G401 (cell line): Measurements from ENCODE around the gene NECTIN2. TPM values are rescaled to one million over a fixed set of nuclear protein-coding genes. Genes with fewer than 3 reads are reported as not detected.
"Not testable (repeated sequence)": the region's sequence is repeated elsewhere in the genome, so short reads cannot be mapped to it uniquely, and the experiment has no call there.

Experiments used
- DNase-seq: peaks from one replicate; pipeline ENCODE4 v3.0.0-alpha.2; 2015; ENCODE audit warnings: low spot score
- in situ Hi-C: cut with HindIII; loops from 2 replicates; pipeline ENCODE4 v1.10.0; 2016; ENCODE audit warnings: low sequenced_read_pairs, mixed read lengths
- total RNA-seq: library from RNA; depleted of rRNA; stranded (reverse); fragments of >200 nt; shearing (Covaris generic); gene quantifications from 2 replicates; pipeline ENCODE4 v1.2.3, GENCODE V29; 2014

Gene NECTIN2
- total RNA-seq, 1 experiment from 2014 or later, result 126 TPM

DNA sequence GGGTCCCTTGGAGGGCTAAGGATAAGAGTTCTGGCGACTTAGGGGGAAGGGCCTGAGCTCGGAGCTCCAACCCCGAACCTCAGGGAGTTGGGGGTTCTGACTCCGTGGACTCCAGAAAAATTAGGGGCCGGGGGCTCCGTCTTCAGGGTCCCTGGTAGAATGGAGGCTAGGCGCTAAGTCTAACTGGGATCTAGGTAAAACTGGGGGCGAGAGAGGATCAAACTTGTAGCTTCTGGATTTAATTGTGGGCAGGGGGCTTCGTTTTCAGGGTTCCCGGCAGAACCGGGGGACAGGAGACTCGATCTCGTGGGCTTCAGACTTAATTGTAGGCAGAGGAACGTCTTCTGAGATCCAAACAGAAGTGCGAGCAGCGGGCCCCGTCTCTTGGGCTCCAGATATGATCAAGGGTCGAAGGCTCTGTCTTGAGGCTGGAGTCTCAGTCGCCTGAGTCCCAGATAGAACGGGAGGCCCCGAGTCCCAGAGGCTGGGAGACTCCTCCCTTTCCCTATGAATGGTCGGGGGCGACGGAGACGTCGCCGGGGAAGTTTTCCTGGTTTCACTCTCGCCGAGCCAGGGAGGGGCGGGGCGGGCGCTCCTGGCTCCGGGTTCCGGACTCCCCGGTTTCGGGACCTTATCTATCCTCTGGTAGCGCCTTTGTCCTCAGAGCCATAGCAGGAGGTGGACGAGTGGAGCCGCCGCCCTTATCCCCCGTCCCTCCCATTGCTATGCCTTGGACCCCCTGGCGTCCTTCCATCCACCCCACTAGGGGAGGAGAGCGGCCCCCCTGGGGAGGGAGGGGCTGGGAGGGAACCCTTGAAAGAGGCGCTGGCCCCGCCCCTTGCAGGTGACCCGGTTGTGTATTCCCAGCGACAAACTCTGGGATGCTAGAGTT lies 1.3 kb downstream of the NECTIN2 start:
- in situ Hi-C loops, result loop anchor here (25.0 kb wide), 1 partner anchor 135 kb away; no protein-coding TSS in a partner anchor
- no peak for DNase-seq

GRCh38 chr19:44848036-44848811 lies 2.1 kb downstream of the NECTIN2 start:
- in situ Hi-C loops, result loop anchor here (25.0 kb wide), 1 partner anchor 136 kb away; no protein-coding TSS in a partner anchor
- no peak for DNase-seq

DNA sequence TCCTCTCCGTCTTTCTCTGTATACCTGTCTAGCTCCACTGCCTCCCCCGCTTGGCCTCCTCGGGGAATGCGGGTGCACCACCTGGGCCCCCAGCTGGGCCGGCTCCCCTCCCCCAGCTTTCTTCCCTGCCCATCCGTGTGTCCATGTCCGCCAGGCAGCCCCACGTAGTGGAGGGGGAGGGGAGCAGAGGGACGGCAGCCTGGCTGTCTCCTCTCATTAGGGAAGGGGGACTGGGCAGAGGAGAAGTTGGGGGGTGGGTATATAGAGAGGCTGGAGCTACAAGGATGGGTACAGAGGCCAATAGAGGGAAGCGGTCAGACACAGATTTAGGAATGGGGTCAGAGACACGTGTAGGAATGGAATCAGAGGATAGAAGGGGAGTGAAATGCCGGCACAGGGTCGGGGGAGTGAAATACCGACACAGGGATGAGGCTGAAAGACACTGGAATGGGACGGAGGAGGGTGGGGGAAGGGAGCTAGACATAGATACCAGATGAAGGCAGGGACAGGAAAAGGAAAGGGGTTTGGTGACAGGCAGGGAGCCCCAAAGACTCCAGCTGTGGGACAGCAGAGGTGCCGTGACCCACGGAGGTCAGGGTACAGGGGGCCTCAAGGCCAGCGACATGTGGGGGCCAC lies 2.8 kb downstream of the NECTIN2 start:
- DNase-seq, result no peak
- in situ Hi-C loops, result loop anchor here (25.0 kb wide), 1 partner anchor 137 kb away; no protein-coding TSS in a partner anchor

GRCh38 chr19:44850641-44851109 lies 4.6 kb downstream of the NECTIN2 start:
- in situ Hi-C loops, result no loop called here
- DNase-seq, result no peak

DNA sequence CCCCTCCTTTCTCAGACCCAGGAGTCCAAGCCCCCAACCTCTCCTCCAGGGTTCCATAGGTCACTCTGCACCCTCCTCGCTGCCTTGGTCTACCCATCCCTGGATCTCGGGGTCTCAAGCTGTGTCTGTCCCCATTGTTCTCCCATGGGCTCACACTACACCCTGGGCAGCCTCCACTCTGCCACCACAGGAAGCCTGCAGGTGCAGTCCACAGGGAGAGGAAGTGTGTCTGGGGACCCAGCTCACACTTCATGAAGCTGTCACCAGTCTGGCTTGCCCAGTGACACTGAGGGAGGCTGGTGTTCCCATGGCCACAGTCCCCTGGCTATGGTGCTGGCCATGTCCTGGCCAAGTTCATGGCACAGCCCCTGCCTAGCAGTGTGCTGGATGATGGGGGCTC lies 5.3 kb downstream of the NECTIN2 start:
- DNase-seq, result no peak
- in situ Hi-C loops, result no loop called here

DNA sequence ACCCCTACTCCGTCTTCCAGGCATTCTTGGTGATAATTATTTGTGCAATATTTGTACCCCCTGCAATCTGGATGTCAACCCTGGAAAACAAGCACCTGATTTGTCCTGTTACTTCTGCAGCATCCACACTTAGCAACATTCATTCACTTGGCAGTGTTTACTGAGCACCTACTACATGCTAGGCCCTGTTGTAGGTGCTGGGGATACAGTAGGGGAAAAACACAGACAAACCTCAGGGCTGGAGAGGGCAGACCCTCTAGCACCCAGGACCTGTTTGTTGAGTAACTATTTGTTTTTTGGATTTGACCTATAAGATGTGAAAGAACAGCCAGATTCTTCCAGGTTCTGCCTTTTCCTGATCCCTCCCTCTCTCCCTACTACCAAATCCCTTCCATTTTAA lies 9.5 kb downstream of the NECTIN2 start:
- in situ Hi-C loops, result no loop called here

DNA sequence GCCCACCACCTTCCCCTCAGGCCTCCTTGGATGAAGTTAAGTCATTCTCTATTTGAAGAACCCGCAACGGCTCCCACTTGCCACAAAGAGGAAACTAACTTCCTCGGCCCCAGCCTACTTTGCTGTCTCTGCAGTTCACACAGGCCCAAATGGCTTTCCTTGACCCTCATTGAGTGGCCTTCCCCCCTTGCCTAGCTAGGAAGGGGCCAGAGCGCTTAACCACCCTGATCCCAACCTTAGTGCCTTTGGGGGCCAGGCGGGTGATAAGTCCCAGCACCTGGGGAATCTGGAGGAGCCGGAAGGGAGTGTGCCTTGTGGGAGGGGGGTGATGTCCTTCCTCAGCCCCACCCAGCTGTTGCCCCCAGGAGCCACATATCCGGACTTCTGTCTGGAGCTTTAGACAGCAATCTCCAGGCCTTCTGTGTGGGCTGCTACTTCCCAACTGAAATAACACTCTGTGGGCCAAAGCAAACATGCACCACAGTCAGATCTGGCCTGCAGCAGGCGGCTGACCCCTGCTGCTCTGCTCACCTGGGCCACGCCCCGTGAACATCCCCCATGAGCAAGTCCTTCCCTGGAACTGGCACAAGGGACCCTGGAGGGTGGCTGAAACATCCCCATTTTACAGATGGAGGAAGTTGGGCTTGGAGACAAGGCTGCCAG lies 10.5 kb downstream of the NECTIN2 start:
- in situ Hi-C loops, result no loop called here

More for the DNA sequence above, 9.5 kb downstream of the NECTIN2 start:
- no peak for DNase-seq

GRCh38 chr19:44857837-44858236 lies 11.7 kb downstream of the NECTIN2 start:
- DNase-seq, result no peak
- in situ Hi-C loops, result no loop called here

More for the DNA sequence above, 10.5 kb downstream of the NECTIN2 start:
- DNase-seq, result no peak

GRCh38 chr19:44861576-44861975 lies 15.5 kb downstream of the NECTIN2 start:
- DNase-seq, in situ Hi-C loops: not testable (repeated sequence)

- in situ Hi-C loops, result no loop called here
- no peak for DNase-seq
These were observed 17.9 kb downstream of the NECTIN2 start for GRCh38 chr19:44863990-44864389.

DNA sequence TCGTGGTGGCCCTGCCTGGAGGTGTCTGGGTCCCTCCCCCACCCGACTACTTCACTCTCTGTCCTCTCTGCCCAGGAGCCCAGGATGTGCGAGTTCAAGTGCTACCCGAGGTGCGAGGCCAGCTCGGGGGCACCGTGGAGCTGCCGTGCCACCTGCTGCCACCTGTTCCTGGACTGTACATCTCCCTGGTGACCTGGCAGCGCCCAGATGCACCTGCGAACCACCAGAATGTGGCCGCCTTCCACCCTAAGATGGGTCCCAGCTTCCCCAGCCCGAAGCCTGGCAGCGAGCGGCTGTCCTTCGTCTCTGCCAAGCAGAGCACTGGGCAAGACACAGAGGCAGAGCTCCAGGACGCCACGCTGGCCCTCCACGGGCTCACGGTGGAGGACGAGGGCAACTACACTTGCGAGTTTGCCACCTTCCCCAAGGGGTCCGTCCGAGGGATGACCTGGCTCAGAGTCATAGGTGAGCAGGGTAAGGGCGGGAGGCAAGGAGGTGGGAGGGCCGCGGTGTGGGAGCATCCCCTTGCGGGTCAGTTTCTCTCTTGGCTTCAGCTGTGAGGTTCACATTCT lies 19.2 kb downstream of the NECTIN2 start:
- no peak for DNase-seq
- in situ Hi-C loops, result no loop called here

DNA sequence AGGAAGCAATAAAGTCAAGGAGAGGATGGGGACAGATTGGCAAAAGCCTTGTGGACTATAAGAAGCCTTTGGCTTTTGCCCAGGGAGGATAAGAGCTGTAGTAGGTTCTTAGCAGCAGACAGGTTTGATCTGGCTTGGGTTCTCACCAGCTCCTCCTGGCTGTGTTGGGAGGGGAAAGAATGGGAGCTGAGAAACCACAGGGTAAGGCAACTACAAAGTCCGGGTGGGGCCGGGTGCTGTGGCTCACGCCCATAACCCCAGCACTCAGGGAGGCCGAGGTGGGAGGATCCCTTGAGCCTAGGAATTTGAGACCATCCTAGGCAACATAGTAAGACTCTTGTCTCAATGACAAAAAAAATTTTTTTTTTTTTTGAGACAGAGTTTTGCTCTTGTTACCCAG lies 20.6 kb downstream of the NECTIN2 start:
- no peak for DNase-seq
- in situ Hi-C loops, result no loop called here

DNA sequence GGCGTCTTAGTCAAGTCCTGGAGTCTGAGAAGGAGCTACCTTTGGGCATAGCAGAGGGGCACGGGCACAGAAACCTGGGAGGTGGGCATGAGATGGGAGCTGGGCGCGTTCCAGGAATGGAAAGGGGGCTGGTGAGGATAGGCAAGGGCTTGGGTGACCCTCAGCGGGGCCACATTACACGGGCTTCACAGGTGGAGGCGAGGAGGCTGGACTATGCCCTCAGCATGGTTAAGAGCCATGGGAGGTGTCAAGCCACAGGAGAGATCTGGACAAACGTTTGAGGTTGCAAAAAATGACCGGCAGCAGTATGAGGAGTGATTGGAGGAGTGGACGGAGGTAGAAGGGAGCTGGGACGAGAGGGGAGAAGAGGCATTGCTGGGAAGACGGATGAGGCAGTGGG lies 21.5 kb downstream of the NECTIN2 start:
- no peak for DNase-seq
- in situ Hi-C loops, result no loop called here

DNA sequence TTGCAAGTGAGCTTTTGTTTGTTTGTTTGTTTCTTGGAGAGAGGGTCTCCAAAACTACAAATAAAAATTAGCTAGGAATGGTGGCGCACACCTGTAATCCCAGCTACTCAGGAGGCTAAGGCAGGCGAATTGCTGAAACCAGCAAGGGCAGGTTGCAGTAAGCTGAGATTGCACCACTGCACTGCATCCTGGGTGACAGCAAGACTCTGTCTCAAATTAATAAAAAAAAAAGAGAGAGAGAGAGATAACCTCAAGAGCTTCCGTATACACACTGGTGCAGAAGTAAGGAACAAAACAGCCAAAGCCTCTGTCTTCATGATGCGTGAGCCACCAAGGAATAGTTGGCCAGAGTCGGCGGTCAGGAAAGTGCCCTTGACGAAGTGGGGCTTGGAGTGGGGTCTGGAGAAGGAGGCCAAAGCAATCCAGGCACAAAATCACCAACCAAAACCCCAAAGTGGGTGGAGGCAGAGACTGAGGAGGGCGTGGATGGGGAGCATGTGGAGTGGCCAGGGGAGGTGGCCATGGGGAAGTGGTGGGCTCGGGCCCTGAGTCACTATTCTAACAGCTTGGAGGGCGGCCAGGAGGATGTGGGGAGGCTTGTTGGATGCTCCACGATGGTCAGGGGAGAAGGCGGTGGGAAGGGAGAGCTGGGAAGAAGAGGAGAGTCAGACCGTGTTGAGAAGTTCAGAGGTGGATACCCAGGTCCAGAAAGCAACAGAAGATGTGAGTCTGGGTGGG lies 23.8 kb downstream of the NECTIN2 start:
- in situ Hi-C loops, result no loop called here
- no peak for DNase-seq

GRCh38 chr19:44871809-44872208 lies 25.7 kb downstream of the NECTIN2 start:
- in situ Hi-C loops, result no loop called here
- no peak for DNase-seq

- in situ Hi-C loops, result no loop called here
- no peak for DNase-seq
These were observed 26.6 kb downstream of the NECTIN2 start for GRCh38 chr19:44872661-44873060.

DNA sequence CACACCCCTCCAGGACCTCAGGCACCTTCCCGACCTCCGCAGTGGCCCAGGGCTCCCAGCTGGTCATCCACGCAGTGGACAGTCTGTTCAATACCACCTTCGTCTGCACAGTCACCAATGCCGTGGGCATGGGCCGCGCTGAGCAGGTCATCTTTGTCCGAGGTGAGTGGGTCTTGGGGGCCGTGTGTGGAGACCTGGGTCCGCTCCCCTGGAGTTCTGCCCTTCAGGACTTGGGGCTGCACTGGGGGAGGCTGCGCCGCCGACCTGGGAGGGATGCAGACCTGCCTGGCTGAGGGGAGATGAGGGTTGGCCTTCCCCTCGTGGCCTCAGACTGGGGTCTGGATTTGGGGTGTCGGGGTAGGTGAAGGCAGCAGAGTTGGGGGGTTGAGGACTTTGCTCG lies 28.2 kb downstream of the NECTIN2 start:
- in situ Hi-C loops, result no loop called here

More for the DNA sequence above, 28.2 kb downstream of the NECTIN2 start:
- DNase-seq, result no peak
